ENCODE results near the gene INPP5F.

DNA sequence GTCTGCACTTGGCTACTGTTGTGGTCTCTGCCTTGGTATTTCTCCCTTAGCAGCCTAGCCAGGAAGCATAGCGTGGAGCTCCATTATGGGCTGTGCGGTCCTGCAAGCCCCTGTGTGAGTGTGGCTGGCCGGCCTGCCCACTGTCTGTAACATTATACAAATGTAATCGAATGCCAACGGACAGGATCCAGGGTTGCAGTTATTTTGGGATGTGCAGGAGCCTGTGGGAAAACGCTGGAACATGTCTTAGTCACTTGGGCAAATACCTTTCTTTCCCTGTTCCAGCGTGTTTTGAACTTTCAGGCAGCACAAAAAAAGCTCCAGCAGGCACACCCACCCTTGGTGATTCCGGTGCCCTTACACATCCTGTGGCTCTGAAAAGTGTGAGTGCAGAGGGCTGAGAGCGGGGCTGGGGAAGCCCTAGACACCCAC lies 45.2 kb upstream of the INPP5F start:
- TF ChIP-seq, protein P1, sequence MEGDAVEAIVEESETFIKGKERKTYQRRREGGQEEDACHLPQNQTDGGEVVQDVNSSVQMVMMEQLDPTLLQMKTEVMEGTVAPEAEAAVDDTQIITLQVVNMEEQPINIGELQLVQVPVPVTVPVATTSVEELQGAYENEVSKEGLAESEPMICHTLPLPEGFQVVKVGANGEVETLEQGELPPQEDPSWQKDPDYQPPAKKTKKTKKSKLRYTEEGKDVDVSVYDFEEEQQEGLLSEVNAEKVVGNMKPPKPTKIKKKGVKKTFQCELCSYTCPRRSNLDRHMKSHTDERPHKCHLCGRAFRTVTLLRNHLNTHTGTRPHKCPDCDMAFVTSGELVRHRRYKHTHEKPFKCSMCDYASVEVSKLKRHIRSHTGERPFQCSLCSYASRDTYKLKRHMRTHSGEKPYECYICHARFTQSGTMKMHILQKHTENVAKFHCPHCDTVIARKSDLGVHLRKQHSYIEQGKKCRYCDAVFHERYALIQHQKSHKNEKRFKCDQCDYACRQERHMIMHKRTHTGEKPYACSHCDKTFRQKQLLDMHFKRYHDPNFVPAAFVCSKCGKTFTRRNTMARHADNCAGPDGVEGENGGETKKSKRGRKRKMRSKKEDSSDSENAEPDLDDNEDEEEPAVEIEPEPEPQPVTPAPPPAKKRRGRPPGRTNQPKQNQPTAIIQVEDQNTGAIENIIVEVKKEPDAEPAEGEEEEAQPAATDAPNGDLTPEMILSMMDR (IDR thresholded peaks at IDR 0.05) = no peak
- no peak for TF ChIP-seq ZFX (IDR thresholded peaks at IDR 0.05; ENCODE audit: borderline replicate concordance)
